Stimulated activated CD8-positive, alpha-beta memory T cell treated with anti-CD3 and anti-CD28 coated beads, Interleukin-4, amount 100 ng/mL, for 24 hours (primary cell): ENCODE measurements around the gene ADPRS.
A peak's percentile ranks its signal among the peaks of the same experiment; 100 is the strongest.

Experiments
- DNase-seq: peaks from one replicate; pipeline ENCODE4 v3.0.0-alpha.2; 2020; ENCODE audit warnings: low read depth

The ADPRS gene

GRCh38 chr1:36087233-36088123 is 1.2 kb upstream of the ADPRS start:
- DNase-seq: no peak

GRCh38 chr1:36088265-36088576 is 471 bp upstream of the ADPRS start:
- no peak for DNase-seq

GRCh38 chr1:36089393-36090121 is 865 bp downstream of the ADPRS start:
- DNase-seq: no peak

GRCh38 chr1:36091141-36091540 is 2.4 kb downstream of the ADPRS start:
- DNase-seq: no peak

- no peak for DNase-seq
Observed at GRCh38 chr1:36091698-36092097, 3.0 kb downstream of the ADPRS start.

GRCh38 chr1:36092166-36092797 is 3.6 kb downstream of the ADPRS start:
- no peak for DNase-seq

GRCh38 chr1:36092798-36093185 is 4.1 kb downstream of the ADPRS start:
- DNase-seq: no peak

GRCh38 chr1:36093226-36093625 is 4.5 kb downstream of the ADPRS start:
- DNase-seq: no peak

- DNase-seq: no peak
Observed at GRCh38 chr1:36093929-36094328, 5.2 kb downstream of the ADPRS start.

GRCh38 chr1:36094621-36095061 is 5.9 kb downstream of the ADPRS start:
- DNase-seq: no peak

GRCh38 chr1:36095760-36096405 is 7.2 kb downstream of the ADPRS start:
- DNase-seq: no peak

- DNase-seq: no peak
Observed at GRCh38 chr1:36096500-36097432, 8.1 kb downstream of the ADPRS start.

- no peak for DNase-seq
Observed at GRCh38 chr1:36097693-36098585, 9.2 kb downstream of the ADPRS start.

GRCh38 chr1:36098650-36099365 is 10.1 kb downstream of the ADPRS start:
- no peak for DNase-seq

- DNase-seq: peak; percentile 62
Observed at GRCh38 chr1:36099681-36100341, 11.1 kb downstream of the ADPRS start.

- DNase-seq: no peak
Observed at GRCh38 chr1:36100376-36100775, 11.7 kb downstream of the ADPRS start.

- DNase-seq: no peak
Observed at GRCh38 chr1:36101546-36101945, 12.9 kb downstream of the ADPRS start.

- DNase-seq: no peak
Observed at GRCh38 chr1:36106269-36106668, 17.6 kb downstream of the ADPRS start.

- no peak for DNase-seq
Observed at GRCh38 chr1:36107394-36107793, 18.7 kb downstream of the ADPRS start.
